HG02884 (cell line): ENCODE data around the gene TUBB8B.
"Not testable (repeated sequence)": the region's sequence is repeated elsewhere in the genome, so short reads cannot be mapped to it uniquely, and the experiment has no call there.

Experiments used
- ATAC-seq: cut with Tn5 transposase; IDR thresholded peaks from one replicate; pipeline ENCODE4 v1.9.1; 2021; ENCODE audit warnings: mild to moderate bottlenecking, moderate library complexity; ENCODE audit not compliant: unreplicated experiment

Gene TUBB8B

GRCh38 chr18:13177-13576 lies 36.2 kb downstream of the TUBB8B start:
- ATAC-seq: not testable (repeated sequence)

- not testable (repeated sequence) for ATAC-seq
These were observed 36.6 kb downstream of the TUBB8B start for GRCh38 chr18:12773-13172.

- ATAC-seq: not testable (repeated sequence)
These were observed 37.8 kb downstream of the TUBB8B start for GRCh38 chr18:11383-12274.

- not testable (repeated sequence) for ATAC-seq
These were observed 38.7 kb downstream of the TUBB8B start for GRCh38 chr18:10624-11184.

GRCh38 chr18:9937-10336 lies 39.5 kb downstream of the TUBB8B start:
- not testable (repeated sequence) for ATAC-seq
